GM12801 (cell line): Measurements from ENCODE around the gene DDX3X.

Experiments
- CTCF ChIP-seq: IDR thresholded peaks from one replicate; pipeline ENCODE4 v1.5.1; 2011; ENCODE audit warnings: control low read depth; ENCODE audit not compliant: insufficient read length; ENCODE audit errors: extremely low read depth

The DDX3X gene

DNA sequence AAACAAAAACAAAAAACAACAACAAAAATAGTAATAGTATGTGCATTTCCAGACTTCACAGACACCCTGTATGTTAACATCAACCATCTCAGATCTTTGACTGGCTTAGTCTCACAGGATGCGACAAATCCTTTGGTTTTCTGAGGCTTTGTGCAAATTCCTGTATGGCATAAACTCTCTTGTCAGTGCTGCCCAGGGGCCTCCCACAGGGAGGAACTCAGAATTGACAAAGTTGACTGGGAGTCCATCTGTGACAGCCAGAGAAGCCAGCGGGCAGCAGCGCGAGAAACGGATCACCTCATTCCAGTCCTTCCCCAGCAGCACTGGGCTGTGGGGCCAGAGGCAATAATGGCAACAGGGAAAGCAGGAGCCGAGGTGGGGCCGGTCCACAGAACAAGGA lies 19.1 kb upstream of the DDX3X start:
- TF ChIP-seq CTCF = no peak

GRCh38 chrX:41317477-41318208 lies 16.3 kb upstream of the DDX3X start:
- TF ChIP-seq CTCF = no peak

DNA sequence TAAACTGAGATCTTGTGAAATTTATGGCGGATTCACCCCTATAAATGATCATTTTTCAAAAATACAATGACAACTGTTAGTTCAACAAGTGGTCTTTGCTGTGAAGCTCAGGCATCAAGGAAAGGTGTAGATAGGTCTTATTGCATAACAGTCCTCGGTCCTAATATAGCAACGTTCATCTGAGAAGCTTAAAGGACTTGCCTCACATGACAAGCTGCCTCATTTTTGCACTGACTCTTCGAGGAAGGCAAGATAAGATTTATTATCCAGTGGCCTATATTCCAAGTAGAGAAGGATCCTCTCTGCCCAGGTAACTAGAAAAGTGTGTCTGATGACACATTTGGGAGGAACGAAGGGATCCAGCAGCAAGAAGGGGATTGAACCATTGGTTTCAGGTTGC lies 13.6 kb upstream of the DDX3X start:
- no peak for TF ChIP-seq CTCF

GRCh38 chrX:41322821-41323603 lies 10.9 kb upstream of the DDX3X start:
- no peak for TF ChIP-seq CTCF

DNA sequence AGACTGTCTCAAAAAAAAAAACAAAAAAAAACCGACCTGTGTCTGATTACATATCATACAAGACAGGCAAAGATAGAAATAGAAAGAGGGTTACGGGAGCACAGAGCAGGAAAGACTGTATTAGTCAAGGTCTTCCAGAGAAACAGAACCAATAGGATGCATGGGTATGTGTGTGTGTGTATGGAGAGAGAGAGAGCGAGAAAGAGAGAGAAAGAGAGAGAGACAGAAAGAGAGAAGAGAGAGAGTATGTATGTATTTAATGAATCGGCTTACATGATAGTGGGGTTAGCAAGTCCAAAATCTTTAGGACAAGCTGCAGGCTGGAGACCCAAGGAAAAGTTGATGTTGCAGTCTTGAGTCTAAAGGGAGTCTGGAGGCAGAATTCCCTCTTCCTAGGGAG lies 7.5 kb upstream of the DDX3X start:
- no peak for TF ChIP-seq CTCF

- TF ChIP-seq CTCF = no peak
Measured at GRCh38 chrX:41327341-41327740, 6.6 kb upstream of the DDX3X start.

GRCh38 chrX:41329101-41329500 lies 4.9 kb upstream of the DDX3X start:
- no peak for TF ChIP-seq CTCF
